ENCODE data around the gene JARID2.

Gene JARID2

DNA sequence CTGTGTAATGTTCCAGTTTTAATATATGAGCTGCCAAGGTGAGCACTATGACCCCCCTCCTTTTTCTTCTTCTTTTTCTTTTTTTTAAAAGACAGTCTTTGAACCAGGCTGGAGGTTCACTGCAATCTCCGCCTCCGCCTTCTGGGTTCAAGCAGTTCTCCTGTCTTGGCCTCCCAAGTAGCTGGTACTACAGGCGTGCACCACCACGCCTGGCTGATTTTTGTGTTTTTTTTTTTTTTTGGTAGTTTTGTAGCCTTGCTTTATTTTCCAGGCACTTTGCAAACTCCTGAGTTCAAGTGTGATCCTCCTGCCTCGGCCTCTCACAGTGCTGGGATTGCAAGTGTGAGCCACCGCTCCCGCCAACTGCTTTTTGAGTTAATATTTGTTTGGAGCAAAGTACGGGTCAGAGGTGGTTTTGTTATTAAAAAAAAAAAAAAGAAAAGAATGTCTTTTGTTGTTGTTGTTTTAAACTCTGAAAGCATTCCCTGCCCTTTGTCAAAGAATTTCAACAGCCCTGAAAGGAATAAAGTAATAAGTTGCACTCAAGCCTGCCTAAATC lies 78.6 kb downstream of the JARID2 start:
- TF ChIP-seq CTCF (IDR thresholded peaks at IDR 0.05; ENCODE audit: low read depth, low read length): no peak
- no peak for DNase-seq (ENCODE audit: low read depth, low spot score)
- no peak overlapping the region for H3K4me3 ChIP-seq (ENCODE audit: low read depth, low read length)
- in situ Hi-C loops (cut with HindIII; ENCODE audit: low sequenced_read_pairs): no loop called here

GRCh38 chr6:15325540-15325955 lies 79.7 kb downstream of the JARID2 start:
- TF ChIP-seq CTCF (IDR thresholded peaks at IDR 0.05; ENCODE audit: low read depth, low read length): no peak
- H3K4me3 ChIP-seq (ENCODE audit: low read depth, low read length): no peak overlapping the region
- in situ Hi-C loops (cut with HindIII; ENCODE audit: low sequenced_read_pairs): no loop called here
- no peak for DNase-seq (ENCODE audit: low read depth, low spot score)

DNA sequence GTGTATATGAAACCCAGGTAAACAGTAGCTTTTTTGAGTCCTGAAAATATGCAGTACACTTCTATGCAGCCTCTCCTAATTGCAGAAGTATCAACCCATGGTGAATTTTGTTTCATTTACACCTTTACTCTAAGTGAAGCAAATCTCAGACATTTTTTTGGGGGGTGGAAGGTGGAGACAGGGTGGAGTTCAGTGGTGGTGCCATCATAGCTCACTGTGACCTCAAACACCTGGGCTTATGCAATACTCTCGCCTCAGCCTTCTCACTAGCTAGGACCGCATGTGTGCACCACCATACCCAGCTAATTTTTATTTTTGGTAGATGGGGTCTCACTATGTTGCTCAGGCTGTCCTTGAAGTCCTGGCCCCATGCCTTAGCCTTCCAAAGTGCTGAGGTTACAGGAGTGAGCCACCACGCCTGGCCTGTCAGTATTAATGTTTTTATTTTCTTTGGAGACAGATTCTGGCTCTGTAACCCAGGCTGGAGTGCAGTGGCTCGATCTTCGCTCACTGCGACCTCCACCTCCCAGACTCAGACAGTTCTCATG lies 80.3 kb downstream of the JARID2 start:
- no peak for DNase-seq (ENCODE audit: low read depth, low spot score)
- in situ Hi-C loops (cut with HindIII; ENCODE audit: low sequenced_read_pairs): no loop called here
- TF ChIP-seq CTCF (IDR thresholded peaks at IDR 0.05; ENCODE audit: low read depth, low read length): no peak
- H3K4me3 ChIP-seq (ENCODE audit: low read depth, low read length): no peak overlapping the region

DNA sequence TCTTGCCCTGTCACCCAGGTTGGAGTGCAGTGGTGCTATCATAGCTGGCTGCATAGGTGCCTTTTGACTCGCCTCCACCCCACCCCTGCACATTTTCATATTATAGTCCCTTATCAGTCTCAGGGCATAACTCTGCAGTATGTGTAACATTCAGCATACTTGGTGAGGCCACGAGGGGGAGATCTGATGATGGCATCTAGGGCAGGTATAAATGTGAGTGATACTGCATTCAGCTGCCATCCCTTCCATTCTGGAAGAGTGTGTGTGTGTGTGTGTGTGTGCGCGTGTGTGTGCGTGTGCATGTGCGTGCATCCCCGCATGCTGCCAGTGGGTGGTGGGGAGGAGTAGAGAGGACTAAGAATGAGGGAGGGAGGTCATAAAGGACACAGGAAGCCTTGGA lies 81.4 kb downstream of the JARID2 start:
- in situ Hi-C loops (cut with HindIII; ENCODE audit: low sequenced_read_pairs): no loop called here
- TF ChIP-seq CTCF (IDR thresholded peaks at IDR 0.05; ENCODE audit: low read depth, low read length): peak; percentile 20
- no peak for DNase-seq (ENCODE audit: low read depth, low spot score)

DNA sequence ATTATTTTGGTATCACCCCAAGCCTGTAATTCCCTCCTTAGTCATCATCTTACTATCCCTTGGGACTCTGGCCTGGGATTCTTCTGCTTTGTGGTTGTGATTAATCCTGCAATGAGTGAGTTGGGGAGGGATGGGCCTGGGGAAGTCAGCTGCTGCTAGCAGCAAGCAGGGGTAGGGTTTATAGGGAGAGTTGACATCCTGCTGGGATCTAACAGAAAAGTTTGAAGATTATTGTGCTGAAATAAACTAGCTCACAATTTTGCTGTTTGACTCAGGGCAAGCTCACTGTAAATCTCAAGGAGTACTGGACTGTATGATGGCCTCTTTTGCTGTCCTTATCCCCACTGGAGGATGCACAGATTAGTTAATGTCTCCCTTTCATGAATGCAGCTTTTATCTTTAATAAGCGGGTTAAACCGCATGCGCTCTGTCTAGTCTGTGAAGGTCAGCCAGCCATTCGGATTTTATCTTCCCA lies 83.4 kb downstream of the JARID2 start:
- no peak for TF ChIP-seq CTCF (IDR thresholded peaks at IDR 0.05; ENCODE audit: low read depth, low read length)
- H3K4me3 ChIP-seq (ENCODE audit: low read depth, low read length): no peak overlapping the region
- peak; percentile 93 for DNase-seq (ENCODE audit: low read depth, low spot score)

More for the DNA sequence above, 81.4 kb downstream of the JARID2 start:
- no peak overlapping the region for H3K4me3 ChIP-seq (ENCODE audit: low read depth, low read length)

GRCh38 chr6:15330174-15330944 lies 84.5 kb downstream of the JARID2 start:
- no peak overlapping the region for H3K4me3 ChIP-seq (ENCODE audit: low read depth, low read length)
- DNase-seq (ENCODE audit: low read depth, low spot score): no peak
- no peak for TF ChIP-seq CTCF (IDR thresholded peaks at IDR 0.05; ENCODE audit: low read depth, low read length)
- in situ Hi-C loops (cut with HindIII; ENCODE audit: low sequenced_read_pairs): no loop called here

More for the DNA sequence above, 83.4 kb downstream of the JARID2 start:
- in situ Hi-C loops (cut with HindIII; ENCODE audit: low sequenced_read_pairs): no loop called here
